GM21737 (cell line): Measurements from ENCODE around the gene OR6C76.
"Not testable (repeated sequence)": the region's sequence is repeated elsewhere in the genome, so short reads cannot be mapped to it uniquely, and the experiment has no call there.

Source experiments
- ATAC-seq: cut with Tn5 transposase; IDR thresholded peaks from one replicate; pipeline ENCODE4 v1.9.1; 2021; ENCODE audit warnings: mild to moderate bottlenecking, moderate library complexity; ENCODE audit not compliant: unreplicated experiment

The OR6C76 gene

DNA sequence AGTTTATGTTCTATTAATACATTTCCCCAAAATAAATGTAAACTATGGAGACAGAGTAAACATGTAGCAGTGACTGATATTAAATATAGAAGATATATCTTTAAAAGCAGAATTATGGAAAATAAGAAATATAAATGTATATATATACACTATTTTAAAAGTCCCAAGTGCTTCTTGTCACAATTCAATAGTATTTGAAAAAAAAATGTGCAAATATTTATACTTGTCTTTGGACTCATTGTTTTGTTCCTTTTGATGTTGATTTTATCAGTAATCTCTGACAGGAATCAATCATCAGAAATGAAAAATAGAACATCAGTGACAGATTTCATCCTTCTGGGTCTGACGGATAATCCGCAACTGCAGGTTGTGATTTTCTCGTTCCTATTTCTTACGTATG is at the start of gene OR6C76:
Gene OR6C76, plus strand, starts transcription at position 301 of the 400 bp plus-strand sequence. Its CDS starts 0 bp downstream, at position 301.
- no peak for ATAC-seq

DNA sequence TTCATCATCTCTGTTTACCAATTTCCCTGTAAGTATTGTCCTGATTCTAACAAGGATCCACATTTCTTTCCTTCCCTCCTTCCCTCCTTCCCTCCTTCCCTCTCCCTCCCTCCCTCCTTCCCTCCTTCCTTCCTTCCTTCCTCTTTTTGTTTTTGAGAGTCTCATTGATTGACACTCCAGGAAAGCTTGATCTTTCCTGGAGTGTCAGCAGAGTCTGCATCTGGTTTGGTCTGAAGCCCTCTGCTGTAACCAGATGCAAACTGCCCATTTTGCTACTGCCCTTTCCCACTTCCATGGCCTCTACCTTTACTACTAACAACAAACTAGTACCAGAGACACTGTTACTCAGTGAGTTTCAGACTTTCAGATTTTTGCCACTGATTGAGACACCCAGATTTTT is 40.2 kb upstream of the OR6C76 start:
- ATAC-seq = no peak

DNA sequence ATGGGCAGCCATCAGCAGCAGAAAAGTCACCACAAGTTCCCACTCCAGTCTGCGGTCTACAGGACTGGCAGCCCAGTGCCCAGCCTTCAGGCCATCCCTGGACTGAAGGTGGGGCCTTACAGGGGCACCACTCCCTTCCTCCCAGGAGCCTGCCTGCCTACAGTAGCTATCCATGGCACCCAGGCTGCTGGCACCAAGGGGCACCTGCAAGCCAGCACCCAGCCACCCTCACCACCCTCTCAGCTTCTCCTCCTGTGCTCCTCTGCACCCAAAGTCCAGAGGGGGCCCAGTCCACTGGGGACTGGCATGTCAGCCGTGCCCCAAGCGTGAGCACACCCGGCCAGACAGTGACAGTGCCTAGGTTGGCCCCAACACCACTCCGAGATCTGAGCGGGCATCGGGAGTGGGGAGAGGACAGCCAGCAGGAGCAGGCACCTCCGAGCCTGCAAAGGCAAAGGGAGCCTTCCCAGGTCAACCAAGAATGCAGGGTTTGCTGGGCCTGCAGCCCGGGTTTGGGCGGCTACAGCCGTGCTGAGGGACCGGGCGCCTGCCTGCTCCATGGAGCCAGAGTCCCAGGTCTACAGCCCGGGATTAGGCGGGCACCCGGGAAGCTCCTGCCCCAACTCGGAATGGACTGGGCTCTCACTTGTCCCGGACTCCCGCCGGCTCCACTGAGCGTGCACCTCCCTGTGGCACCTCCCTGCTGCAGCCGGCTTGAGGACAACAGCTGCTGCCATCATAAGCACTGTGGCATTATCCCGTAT is 33.8 kb upstream of the OR6C76 start:
- ATAC-seq = no peak

DNA sequence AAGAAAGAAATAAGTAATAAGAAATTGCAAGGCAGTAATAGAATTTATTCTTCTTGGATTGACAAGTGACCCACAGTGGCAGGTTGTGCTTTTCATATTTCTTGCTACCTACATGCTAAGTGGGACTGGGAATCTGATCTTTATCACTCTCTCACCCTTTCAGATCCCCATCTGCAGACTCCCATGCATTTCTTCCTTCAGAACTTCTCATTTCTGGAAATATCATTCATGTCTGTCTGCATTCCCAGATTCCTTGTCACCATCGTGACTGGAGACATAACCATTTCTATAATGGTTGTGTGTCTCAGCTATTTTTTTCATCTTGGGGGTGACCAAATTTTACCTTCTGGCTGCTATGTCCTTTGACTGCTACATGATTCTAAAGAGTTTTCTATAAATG is 29.7 kb upstream of the OR6C76 start:
- no peak for ATAC-seq

DNA sequence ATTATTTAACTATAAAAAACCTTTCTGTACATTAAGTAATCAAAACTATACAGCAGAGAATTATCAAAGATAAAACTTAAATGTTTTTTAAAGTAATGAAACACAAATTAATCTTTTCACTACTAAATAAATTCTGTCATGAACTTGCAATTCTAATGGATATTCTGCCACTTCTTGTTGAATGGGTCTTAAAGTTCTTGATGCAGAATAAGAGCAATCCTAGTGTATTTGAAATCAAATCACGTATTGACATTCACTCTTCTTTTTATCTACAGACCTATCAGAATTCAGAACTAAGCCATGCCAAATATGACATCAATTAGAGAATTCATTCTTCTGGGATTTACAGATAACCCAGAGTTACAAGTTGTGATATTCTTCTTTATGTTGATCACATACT is 25.8 kb upstream of the OR6C76 start, which contains the start of gene OR6C65:
Gene OR6C65, plus strand, starts transcription at position 301 of the 400 bp plus-strand sequence. Its CDS starts 0 bp downstream, at position 301.
- no peak for ATAC-seq

DNA sequence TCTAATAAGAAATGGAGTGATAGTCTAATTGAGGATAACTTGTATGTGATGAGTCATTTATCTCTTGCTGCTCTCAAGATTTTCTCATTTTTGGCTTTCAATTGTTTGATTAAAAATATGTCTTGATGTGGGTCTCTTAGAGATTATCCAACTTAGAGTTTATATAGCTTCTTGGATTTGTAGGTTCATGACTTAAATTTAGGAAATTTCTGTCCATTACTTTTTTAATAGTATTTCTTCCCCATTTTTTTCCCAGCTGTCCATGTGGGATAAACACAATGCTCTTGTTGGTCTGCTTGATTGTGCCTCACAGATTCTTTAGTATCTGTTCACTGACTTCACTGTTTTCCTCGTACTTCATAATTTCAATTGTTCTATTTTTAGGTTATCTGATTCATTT is 18.2 kb upstream of the OR6C76 start:
- no peak for ATAC-seq

DNA sequence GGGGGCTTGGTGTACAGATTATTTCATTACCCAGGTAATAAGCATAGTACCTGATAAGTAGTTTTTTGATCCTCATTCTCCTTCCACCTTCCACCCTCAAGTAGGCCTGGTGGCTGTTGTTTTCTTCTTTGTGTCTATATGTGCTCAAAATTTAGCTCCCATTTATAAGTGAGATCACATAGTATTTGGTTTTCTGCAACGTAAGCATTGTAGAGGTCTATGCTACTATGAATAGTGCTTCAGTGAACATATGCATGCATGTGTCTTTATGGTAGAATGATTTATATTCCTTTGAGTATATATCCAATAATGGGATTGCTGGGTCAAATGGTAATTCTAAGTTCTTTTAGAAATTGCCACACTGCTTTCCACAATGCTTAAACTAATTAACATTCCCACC is 16.9 kb upstream of the OR6C76 start:
- ATAC-seq = not testable (repeated sequence)

DNA sequence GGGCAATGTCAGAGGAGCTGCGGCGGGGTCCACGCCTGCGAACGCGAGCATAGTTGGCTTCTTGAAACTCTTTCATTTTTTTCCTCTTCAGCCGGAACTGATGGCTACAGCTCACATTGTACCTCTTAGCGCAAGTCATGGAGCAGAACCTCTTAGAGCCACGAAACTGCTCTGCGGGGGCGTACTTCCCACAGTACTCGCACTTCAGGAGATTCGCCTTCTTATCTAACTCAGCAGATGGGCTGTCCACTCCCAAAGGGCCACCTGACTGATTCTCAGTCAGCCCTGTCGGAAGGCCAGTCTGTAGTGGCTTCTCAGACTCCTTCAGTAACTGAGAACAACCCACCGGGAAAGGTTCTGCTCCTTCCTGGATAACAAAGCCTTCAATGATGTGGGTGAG is 13.9 kb upstream of the OR6C76 start:
- not testable (repeated sequence) for ATAC-seq

DNA sequence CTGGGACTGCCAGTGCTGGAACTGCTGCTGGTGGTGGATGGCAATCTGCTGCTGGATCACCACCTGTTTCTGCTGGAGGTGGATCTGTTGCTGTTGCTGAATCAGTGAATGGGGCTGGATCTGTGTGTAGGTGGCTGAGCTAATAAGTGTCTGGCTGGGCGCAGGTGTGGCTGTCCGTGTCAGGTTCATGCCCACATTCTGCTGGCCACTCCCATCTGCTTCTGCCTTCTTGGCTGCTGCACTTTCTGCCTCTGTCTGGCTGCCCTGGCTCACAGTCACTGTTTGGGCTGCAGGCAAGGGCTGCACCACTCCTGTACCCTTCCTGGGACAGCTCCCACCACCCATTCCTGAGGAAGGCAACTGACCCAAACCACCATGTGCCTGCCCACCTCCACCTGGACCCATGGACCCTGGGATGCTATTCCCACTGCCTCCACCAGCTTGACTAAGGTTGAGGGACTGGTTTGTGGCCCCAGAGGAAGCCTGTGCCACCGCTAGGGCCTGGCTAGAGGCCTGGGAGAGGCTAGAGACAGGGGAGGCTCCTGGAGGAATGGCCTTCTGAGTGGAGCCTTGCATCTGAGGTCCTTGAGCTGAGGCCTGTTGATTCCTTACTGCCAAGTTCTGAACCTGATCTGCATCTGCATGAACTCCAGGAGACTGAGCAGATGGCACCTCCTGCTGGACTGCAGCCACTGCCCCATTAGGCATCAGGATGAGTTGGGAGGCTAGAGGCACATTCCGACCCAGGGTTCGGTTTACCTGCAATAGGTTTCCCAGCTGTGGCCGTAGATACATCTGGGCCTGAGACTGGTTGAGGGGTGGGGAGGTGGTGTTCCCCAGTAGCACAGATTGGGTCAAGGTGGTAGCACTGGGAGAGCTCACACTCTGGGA is 12.3 kb upstream of the OR6C76 start:
- not testable (repeated sequence) for ATAC-seq

DNA sequence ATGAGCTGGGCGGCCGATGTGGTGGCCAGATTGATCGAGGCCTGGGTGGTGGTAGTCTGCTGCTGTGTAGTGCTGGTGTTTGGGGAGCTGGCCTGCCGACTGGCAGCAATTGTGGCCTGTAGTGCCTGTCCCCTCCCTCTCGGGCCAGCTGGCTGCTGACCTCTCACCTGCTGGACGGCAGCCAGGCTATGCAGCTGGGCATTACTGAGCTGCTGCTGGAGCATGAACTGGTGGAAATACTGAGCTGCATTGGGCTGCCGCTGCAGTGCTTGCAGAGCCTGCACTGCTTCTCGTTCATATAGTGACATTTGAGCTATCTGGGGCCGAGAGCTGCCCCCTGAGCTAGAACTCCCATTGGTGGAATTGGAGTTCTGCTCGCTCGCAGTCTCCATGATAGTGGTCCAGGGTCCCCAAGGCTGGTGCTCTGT is 11.6 kb upstream of the OR6C76 start:
- not testable (repeated sequence) for ATAC-seq

DNA sequence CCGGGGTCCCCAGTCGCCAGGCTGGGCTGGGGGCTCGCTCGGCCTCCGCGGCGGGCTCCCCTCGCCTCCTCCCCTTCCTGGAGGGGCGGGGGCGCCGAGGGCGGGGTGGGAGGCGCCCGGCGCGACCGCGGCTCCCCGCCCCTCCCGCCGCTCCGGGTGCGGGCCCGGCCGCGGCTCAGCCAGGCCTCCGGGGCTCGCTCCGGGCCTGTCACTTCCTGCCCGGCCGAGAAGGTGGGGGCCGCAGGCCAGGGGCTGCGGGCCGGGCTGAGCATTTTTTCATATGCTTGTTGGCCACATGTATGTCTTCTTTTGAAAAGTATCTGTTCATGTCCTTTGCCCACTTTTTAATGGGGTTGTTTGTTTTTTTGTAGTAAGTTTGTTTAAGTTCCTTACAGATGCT is 11.2 kb upstream of the OR6C76 start:
- ATAC-seq = not testable (repeated sequence)

DNA sequence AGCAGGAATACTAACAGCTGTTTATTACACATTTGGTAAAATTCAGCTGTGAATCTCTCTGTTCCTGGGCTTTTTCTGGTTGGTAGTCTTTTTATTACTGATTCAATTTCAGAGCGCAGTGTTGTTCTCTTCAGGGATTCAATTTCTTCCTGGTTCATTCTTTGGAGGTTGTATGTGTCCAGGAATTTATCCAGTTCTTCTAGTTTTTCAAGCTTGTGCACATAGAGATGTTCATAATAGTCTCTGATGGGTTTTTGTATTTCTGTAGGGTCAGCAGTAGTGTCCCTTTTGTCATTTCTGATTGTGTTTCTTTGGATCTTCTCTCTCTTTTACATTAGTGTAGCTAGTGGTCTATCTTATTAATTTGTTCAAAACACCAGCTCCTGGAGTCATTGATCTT is 9.1 kb upstream of the OR6C76 start:
- ATAC-seq = no peak

DNA sequence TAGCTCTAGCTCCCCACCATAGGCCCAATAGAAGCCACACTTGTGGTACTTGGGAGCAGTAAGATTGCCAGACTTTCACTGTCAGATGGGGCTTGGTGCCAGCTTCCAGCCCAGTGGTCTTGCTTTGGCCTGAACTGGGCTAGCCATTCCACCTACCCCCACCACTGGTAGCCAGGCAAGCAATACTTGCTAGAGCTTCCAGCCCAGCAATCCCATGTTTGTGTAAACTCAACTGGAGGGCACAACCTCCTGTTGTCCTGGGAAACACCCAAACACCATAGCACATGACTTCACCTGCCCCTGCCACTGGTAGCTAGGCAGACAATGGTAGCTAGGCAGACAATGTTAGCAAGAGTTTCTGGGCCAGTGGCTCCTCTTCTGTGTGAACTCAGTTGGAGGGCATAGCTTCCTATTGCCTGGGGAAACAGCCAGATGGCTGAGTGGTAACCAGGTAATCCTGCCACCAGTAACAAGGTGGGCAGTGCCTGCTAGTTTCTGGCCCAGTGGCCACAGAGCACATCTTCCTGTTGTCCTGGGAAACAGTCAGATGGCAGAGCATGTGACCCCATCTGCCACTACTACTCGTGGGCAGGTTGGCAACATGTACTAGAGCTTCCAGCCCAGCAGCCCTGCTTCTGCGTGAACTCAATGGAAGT is 5.6 kb upstream of the OR6C76 start:
- ATAC-seq = no peak

DNA sequence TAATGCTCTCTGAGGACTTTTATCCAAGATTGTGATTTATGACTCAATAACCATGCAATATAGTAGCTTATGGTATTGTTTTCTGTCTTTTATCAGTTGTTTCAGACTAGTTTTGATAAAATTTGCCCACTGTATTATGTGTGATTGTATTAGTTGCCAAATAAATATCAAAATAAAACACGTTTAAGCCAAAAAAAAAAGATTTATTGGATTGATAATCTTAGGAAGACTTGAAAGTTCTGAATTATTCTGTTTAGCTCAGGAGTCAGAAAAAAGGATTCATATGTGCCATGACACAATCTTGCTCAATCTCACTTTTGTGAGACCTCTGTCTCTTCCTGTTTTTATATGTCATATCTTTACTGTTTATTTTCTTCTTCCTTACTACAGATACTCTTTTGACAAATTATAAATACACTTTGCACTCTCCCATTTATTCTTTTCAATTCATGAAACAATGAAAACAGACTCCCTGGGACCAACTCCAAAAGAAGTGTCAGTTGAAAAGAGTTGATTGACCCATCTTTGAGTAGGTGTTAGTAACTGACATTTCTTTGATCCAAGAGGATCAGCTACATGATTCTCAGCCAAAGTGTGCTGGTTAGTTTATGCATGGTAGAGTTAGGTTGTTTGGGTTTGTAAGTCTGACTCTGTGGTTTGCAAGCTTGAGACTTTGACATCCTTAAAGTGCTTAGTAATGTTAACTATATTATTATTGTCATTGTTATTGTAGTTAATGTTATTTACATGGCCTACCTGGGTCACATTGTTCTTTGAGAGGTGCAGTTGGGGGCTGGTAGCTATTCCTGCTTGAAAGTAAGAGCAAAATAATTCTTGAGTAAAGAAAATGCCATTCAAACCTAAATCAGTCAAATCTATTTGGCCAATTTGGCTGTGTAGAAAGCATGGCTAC is 2.5 kb downstream of the OR6C76 start:
- ATAC-seq = no peak

DNA sequence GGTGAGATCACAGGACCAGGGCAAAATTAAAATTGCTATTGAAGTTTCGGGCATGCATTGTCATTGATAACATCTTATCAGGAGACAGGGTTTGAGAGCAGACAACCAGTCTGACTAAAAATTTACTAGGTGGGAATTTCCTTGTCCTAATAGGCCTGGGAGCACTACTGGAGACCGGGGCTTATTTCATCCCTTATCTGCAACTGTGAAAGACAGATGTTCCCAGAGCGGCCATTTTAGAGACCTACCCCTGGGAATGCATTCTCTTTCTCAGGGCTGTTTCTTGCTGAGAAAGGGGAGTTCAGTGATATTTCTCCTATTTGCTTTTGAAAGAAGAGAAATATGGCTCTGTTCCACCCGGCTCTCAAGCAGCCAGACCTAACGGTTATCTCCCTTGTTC is 15.2 kb downstream of the OR6C76 start:
- ATAC-seq = not testable (repeated sequence)

DNA sequence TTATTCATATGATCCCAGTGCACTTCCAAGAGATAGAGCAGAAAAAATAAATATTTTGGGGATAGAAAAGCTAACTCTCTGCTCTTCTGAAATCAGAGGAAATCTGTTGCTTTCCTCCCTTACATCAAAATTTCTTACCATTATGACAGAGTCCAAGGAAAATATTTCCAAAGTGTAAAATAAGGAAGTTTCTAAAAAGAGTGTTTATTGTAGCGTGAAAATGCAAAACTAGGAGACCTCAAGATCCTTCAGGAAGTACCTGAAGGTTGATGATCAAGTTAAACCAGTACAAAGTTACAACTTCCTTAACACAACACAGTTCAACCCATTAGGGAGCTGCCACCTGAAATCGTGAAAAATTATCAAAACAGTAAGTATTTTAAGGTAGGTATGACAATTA is 17.7 kb downstream of the OR6C76 start, which contains the start of gene OR6C2:
Gene OR6C2, plus strand, starts transcription at position 301 of the 400 bp plus-strand sequence. CDS start 8,138 bp downstream, outside the sequence.
- no peak for ATAC-seq

DNA sequence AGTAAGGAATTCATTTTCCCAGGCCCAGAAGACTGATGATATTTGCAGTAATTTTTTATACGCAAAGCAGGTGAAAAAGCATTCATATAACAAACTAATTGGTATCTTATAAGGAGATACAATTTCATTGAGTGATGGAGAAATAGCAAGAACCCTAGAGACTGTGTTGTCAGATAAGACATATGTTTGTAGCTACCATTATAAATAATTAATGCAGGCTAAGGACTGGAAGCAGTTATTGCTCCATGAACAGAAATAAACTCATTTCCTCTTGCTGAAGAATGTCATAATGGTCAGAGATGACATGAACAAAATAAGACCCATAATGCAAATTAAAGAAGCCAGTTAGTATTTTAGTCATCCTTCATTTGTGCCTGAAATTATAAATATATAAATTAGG is 19.3 kb downstream of the OR6C76 start:
- ATAC-seq = no peak

DNA sequence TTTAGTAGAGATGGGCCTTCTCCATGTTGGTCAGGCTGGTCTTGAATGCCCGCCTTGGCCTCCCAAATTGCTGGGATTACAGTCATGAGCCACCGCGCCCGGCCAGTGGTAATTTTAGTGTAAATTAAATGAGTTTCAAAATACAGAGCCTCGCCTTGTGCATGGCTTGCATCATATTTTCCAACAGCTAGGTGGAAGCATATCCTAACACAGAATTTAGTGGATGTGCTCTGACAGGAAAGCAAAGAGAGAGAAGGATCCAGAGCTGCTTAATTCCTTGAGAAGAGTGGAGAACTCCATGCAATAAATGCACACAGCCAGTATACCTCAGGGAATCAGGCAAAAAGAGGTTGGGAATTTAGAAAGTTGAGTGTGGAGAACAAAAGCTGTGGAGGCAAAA is 20.3 kb downstream of the OR6C76 start:
- no peak for ATAC-seq

DNA sequence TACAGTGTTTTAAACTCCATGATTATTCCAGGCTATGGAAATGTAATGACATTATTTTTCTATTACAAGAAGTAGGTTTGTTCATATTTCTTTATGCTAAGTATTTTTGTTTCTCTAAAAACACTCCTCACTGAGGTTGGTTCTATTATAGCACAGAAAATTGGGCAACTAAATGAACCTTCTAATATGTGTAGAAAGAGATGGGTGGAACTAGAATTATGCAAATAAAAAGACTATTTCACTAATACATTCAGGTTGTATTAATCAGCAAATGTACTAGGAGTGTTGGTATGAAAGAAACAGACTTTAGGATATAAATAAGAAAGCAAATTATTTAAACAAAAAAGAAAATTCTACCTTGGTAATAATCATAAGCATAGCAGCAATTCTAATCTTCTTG is 22.8 kb downstream of the OR6C76 start:
- no peak for ATAC-seq

DNA sequence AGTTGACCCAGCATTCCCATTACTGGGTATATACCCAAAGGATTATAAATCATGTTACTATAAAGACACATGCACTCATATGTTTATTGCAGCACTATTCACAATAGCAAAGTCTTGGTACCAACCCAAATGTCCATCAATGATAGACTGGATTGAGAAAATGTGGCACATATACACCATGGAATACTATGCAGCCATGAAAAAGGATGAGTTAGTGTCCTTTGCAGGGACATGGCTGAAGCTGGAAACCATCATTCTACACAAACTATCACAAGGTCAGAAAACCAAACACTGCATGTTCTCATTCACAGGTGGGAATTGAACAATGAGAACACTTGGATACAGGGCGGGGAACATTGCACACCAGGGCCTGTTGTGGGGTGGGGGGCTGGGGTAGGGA is 38.9 kb downstream of the OR6C76 start:
- ATAC-seq = not testable (repeated sequence)
